GM23338 (cell line): Measurements from ENCODE around the gene PRPSAP2. TPM values are rescaled to one million over a fixed set of nuclear protein-coding genes. Genes with fewer than 3 reads are reported as not detected.

Experiments used
- ATAC-seq: fragments of 200-7000 bp; cut with Tn5 transposase; 3 replicates; pipeline ENCODE4 v1.9.1; 2020
- DNase-seq: peaks from one replicate; pipeline ENCODE4 v3.0.0-alpha.2; 2015; ENCODE audit warnings: low spot score
- H2AFZ ChIP-seq: fragments of 200-600 bp; sonication (generic); 2 replicates; pipeline ENCODE4 v1.8.0; 2016; ENCODE audit warnings: antibody characterized with exemption, mild to moderate bottlenecking, moderate library complexity
- H3F3A ChIP-seq: fragments of 200-600 bp; sonication (generic); replicated peaks from 2 replicates; pipeline ENCODE4 v1.8.0; 2017; ENCODE audit warnings: antibody characterized with exemption, mixed run types, low read depth
- H3K27ac ChIP-seq: fragments of 200-600 bp; sonication (generic); 2 replicates; pipeline ENCODE4 v1.6.1; 2016; ENCODE audit warnings: low read depth
- H3K27me3 ChIP-seq: fragments of 200-600 bp; sonication (generic); 2 replicates; pipeline ENCODE4 v1.8.0; 2016; ENCODE audit warnings: mild to moderate bottlenecking, mixed run types, moderate library complexity; ENCODE audit not compliant: insufficient read depth
- H3K36me3 ChIP-seq: fragments of 200-600 bp; sonication (generic); 2 replicates; pipeline ENCODE4 v1.8.0; 2016; ENCODE audit warnings: mild to moderate bottlenecking; ENCODE audit not compliant: insufficient read depth
- H3K4me1 ChIP-seq: fragments of 200-600 bp; sonication (generic); 2 replicates; pipeline ENCODE4 v1.8.0; 2016; ENCODE audit warnings: mild to moderate bottlenecking, moderate library complexity; ENCODE audit not compliant: insufficient read depth
- H3K4me2 ChIP-seq: fragments of 200-600 bp; sonication (generic); 2 replicates; pipeline ENCODE4 v1.7.1; 2017; ENCODE audit warnings: mixed run types
- H3K4me3 ChIP-seq: fragments of 200-600 bp; sonication (generic); 2 replicates; pipeline ENCODE4 v1.6.1; 2016; ENCODE audit warnings: mixed run types
- H3K79me2 ChIP-seq: fragments of 200-600 bp; sonication (generic); replicated peaks from 2 replicates; pipeline ENCODE4 v1.8.0; 2017; ENCODE audit warnings: mild to moderate bottlenecking; ENCODE audit not compliant: insufficient read depth
- H3K9me2 ChIP-seq: fragments of 200-600 bp; sonication (generic); 2 replicates; pipeline ENCODE4 v1.8.0; 2017; ENCODE audit not compliant: insufficient read depth
- H4K20me1 ChIP-seq: fragments of 200-600 bp; sonication (generic); replicated peaks from 2 replicates; pipeline ENCODE4 v1.8.0; 2017; ENCODE audit warnings: mild to moderate bottlenecking; ENCODE audit not compliant: insufficient read depth
- H3K27ac Mint-ChIP-seq: 2 replicates; pipeline ENCODE4 v1.8.0; 2020; ENCODE audit warnings: inconsistent platforms, mild to moderate bottlenecking, moderate library complexity, mixed read lengths
- H3K27me3 Mint-ChIP-seq: 3 replicates; pipeline ENCODE4 v1.8.0; 2022; ENCODE audit warnings: low read depth, mild to moderate bottlenecking, moderate library complexity, mixed read lengths, inconsistent platforms; ENCODE audit not compliant: insufficient read depth, poor library complexity
- H3K36me3 Mint-ChIP-seq: 3 replicates; pipeline ENCODE4 v1.8.0; 2021; ENCODE audit warnings: low read depth, mild to moderate bottlenecking, inconsistent platforms, moderate library complexity, mixed read lengths
- H3K4me1 Mint-ChIP-seq: 3 replicates; pipeline ENCODE4 v1.8.0; 2020; ENCODE audit warnings: mild to moderate bottlenecking, inconsistent platforms, mixed read lengths
- H3K4me3 Mint-ChIP-seq: 3 replicates; pipeline ENCODE4 v1.8.0; 2021; ENCODE audit warnings: moderate library complexity, mild to moderate bottlenecking, inconsistent platforms, mixed read lengths
- H3K9me3 Mint-ChIP-seq: 3 replicates; pipeline ENCODE4 v1.8.0; 2020; ENCODE audit warnings: moderate library complexity, mild to moderate bottlenecking, inconsistent platforms, mixed read lengths
- CREB1 ChIP-seq: fragments of 250-450 bp; sonication (Bioruptor Pico); IDR thresholded peaks from 2 replicates; pipeline ENCODE4 v1.5.0; 2020; ENCODE audit warnings: low read depth, mild to moderate bottlenecking, moderate library complexity
- EZH2 ChIP-seq: fragments of 200-600 bp; sonication (generic); IDR thresholded peaks from one replicate; pipeline ENCODE4 v1.8.0; 2017; ENCODE audit warnings: antibody characterized with exemption, mild to moderate bottlenecking, low read depth; ENCODE audit not compliant: unreplicated experiment
- EZH2phosphoT487 ChIP-seq: fragments of 200-600 bp; sonication (generic); IDR thresholded peaks from one replicate; pipeline ENCODE4 v1.8.1; 2018; ENCODE audit warnings: antibody characterized with exemption; ENCODE audit not compliant: unreplicated experiment
- JUNB ChIP-seq: IDR thresholded peaks from one replicate; pipeline ENCODE4 v1.6.1; 2016; ENCODE audit warnings: antibody characterized with exemption; ENCODE audit not compliant: unreplicated experiment
- POLR2AphosphoS5 ChIP-seq: IDR thresholded peaks from 2 replicates; pipeline ENCODE4 v1.6.1; 2016; ENCODE audit warnings: antibody characterized with exemption, low read depth
- STAT1 ChIP-seq: IDR thresholded peaks from one replicate; pipeline ENCODE4 v1.6.1; 2016; ENCODE audit warnings: antibody characterized with exemption; ENCODE audit not compliant: unreplicated experiment
- ZNF114 ChIP-seq: fragments of 250-450 bp; sonication (Bioruptor Pico); IDR thresholded peaks from 2 replicates; pipeline ENCODE4 v1.5.0; 2020; ENCODE audit warnings: mild to moderate bottlenecking, moderate library complexity
- ZNF331 ChIP-seq: fragments of 250-450 bp; sonication (Bioruptor Pico); IDR thresholded peaks from 2 replicates; pipeline ENCODE4 v1.5.0; 2020; ENCODE audit warnings: low read depth, mild to moderate bottlenecking, moderate library complexity
- polyA plus RNA-seq: library from polyadenylated mRNA; unstranded; fragments of >200 nt; fragmentation: Nextera tagmentation; extraction: Ambion mirVana; gene quantifications from 2 replicates; pipeline ENCODE4 v1.2.1, GENCODE V29; 2016
- total RNA-seq: library from RNA; depleted of rRNA; stranded (reverse); fragments of >200 nt; shearing (Covaris generic); gene quantifications from 2 replicates; pipeline ENCODE4 v1.2.3, GENCODE V29; 2014
- TF ChIP-seq, protein P1 (sequence below): IDR thresholded peaks from 2 replicates; pipeline ENCODE4 v1.6.1; 2016; ENCODE audit warnings: antibody characterized with exemption
- TF ChIP-seq, protein P2 (sequence below), 2 experiments: fragments of 200-600 bp in 1 of 2; sonication (generic) in 1 of 2; conservative IDR thresholded peaks; 2 replicates each; pipeline versions ENCODE4 v1.5.1 to v1.6.1; 2016 to 2017; ENCODE audit warnings: antibody characterized with exemption in 2 of 2, low read depth in 2 of 2, mild to moderate bottlenecking in 2 of 2, moderate library complexity in 1 of 2
- TF ChIP-seq, protein P3 (sequence below): fragments of 250-450 bp; sonication (Bioruptor Pico); IDR thresholded peaks from 2 replicates; pipeline ENCODE4 v1.5.0; 2020; ENCODE audit warnings: mild to moderate bottlenecking, moderate library complexity

The PRPSAP2 gene
- total and polyA plus RNA-seq, 2 experiments from 2014 or later, result 34.6 to 54.4 TPM

- Histone ChIP-seq H3K4me1 (no peaks in the 10 kb centered on the region), H3K27me3 (no peaks in the 10 kb centered on the region), H3K4me2 (no peak overlapping the region), H3F3A (no peaks in the 10 kb centered on the region), H2AFZ (no peak overlapping the region), H3K4me3 (no peak overlapping the region), H3K36me3 (peaks cover 7% of the 10 kb centered on the region), H4K20me1 (no peaks in the 10 kb centered on the region; the same call in 1 of the 2 replicates), H3K79me2 (peaks cover 23% of the 10 kb centered on the region; the same call in 1 of the 2 replicates), H3K9me2 (no peaks in the 10 kb centered on the region), H3K27ac (no peak overlapping the region)
- TF ChIP-seq ZNF114 (CRISPR knock-in tag) (no peak), EZH2phosphoT487 (no peak), EZH2 (no peak), ZNF331 (CRISPR knock-in tag) (no peak), STAT1 (no peak), CREB1 (CRISPR knock-in tag) (no peak)
- TF ChIP-seq, protein P1, sequence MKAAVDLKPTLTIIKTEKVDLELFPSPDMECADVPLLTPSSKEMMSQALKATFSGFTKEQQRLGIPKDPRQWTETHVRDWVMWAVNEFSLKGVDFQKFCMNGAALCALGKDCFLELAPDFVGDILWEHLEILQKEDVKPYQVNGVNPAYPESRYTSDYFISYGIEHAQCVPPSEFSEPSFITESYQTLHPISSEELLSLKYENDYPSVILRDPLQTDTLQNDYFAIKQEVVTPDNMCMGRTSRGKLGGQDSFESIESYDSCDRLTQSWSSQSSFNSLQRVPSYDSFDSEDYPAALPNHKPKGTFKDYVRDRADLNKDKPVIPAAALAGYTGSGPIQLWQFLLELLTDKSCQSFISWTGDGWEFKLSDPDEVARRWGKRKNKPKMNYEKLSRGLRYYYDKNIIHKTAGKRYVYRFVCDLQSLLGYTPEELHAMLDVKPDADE, result no peak
- TF ChIP-seq, protein P2, sequence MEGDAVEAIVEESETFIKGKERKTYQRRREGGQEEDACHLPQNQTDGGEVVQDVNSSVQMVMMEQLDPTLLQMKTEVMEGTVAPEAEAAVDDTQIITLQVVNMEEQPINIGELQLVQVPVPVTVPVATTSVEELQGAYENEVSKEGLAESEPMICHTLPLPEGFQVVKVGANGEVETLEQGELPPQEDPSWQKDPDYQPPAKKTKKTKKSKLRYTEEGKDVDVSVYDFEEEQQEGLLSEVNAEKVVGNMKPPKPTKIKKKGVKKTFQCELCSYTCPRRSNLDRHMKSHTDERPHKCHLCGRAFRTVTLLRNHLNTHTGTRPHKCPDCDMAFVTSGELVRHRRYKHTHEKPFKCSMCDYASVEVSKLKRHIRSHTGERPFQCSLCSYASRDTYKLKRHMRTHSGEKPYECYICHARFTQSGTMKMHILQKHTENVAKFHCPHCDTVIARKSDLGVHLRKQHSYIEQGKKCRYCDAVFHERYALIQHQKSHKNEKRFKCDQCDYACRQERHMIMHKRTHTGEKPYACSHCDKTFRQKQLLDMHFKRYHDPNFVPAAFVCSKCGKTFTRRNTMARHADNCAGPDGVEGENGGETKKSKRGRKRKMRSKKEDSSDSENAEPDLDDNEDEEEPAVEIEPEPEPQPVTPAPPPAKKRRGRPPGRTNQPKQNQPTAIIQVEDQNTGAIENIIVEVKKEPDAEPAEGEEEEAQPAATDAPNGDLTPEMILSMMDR (conservative IDR thresholded peaks at IDR 0.05; ENCODE audit: low read depth in 2 of 2), result no peak
- H3K27me3 Mint-ChIP-seq, result no peaks in the 10 kb centered on the region
- no peaks in the 10 kb centered on the region for H3K9me3 Mint-ChIP-seq
- no peak overlapping the region for H3K4me3 Mint-ChIP-seq
- H3K27ac Mint-ChIP-seq, result no peak overlapping the region
- DNase-seq (no peak), ATAC-seq (no peak)
- no peaks in the 10 kb centered on the region for H3K4me1 Mint-ChIP-seq
- peaks cover 48% of the 10 kb centered on the region for H3K36me3 Mint-ChIP-seq
Measured at GRCh38 chr17:18916816-18917500, 59.0 kb downstream of the PRPSAP2 start.

- Mint-ChIP-seq H3K4me1 (no peaks in the 10 kb centered on the region), H3K4me3 (no peak overlapping the region), H3K27me3 (no peaks in the 10 kb centered on the region), H3K27ac (no peak overlapping the region), H3K9me3 (no peaks in the 10 kb centered on the region), H3K36me3 (peaks cover 43% of the 10 kb centered on the region)
- peaks cover 25% of the 10 kb centered on the region; the same call in 1 of the 2 replicates for H3K79me2 ChIP-seq
- no peak overlapping the region for H2AFZ ChIP-seq
- H3K27me3 ChIP-seq, result no peaks in the 10 kb centered on the region
- no peak overlapping the region for H3K4me3 ChIP-seq
- no peak overlapping the region for H3K27ac ChIP-seq
- no peaks in the 10 kb centered on the region for H3K4me1 ChIP-seq
- no peaks in the 10 kb centered on the region for H3K9me2 ChIP-seq
- H3K4me2 ChIP-seq, result no peak overlapping the region
- ATAC-seq, result no peak
- no peak for DNase-seq
- no peaks in the 10 kb centered on the region; the same call in 1 of the 2 replicates for H4K20me1 ChIP-seq
- peaks cover 1% of the 10 kb centered on the region for H3K36me3 ChIP-seq
- H3F3A ChIP-seq, result no peaks in the 10 kb centered on the region
- TF ChIP-seq, protein P3, sequence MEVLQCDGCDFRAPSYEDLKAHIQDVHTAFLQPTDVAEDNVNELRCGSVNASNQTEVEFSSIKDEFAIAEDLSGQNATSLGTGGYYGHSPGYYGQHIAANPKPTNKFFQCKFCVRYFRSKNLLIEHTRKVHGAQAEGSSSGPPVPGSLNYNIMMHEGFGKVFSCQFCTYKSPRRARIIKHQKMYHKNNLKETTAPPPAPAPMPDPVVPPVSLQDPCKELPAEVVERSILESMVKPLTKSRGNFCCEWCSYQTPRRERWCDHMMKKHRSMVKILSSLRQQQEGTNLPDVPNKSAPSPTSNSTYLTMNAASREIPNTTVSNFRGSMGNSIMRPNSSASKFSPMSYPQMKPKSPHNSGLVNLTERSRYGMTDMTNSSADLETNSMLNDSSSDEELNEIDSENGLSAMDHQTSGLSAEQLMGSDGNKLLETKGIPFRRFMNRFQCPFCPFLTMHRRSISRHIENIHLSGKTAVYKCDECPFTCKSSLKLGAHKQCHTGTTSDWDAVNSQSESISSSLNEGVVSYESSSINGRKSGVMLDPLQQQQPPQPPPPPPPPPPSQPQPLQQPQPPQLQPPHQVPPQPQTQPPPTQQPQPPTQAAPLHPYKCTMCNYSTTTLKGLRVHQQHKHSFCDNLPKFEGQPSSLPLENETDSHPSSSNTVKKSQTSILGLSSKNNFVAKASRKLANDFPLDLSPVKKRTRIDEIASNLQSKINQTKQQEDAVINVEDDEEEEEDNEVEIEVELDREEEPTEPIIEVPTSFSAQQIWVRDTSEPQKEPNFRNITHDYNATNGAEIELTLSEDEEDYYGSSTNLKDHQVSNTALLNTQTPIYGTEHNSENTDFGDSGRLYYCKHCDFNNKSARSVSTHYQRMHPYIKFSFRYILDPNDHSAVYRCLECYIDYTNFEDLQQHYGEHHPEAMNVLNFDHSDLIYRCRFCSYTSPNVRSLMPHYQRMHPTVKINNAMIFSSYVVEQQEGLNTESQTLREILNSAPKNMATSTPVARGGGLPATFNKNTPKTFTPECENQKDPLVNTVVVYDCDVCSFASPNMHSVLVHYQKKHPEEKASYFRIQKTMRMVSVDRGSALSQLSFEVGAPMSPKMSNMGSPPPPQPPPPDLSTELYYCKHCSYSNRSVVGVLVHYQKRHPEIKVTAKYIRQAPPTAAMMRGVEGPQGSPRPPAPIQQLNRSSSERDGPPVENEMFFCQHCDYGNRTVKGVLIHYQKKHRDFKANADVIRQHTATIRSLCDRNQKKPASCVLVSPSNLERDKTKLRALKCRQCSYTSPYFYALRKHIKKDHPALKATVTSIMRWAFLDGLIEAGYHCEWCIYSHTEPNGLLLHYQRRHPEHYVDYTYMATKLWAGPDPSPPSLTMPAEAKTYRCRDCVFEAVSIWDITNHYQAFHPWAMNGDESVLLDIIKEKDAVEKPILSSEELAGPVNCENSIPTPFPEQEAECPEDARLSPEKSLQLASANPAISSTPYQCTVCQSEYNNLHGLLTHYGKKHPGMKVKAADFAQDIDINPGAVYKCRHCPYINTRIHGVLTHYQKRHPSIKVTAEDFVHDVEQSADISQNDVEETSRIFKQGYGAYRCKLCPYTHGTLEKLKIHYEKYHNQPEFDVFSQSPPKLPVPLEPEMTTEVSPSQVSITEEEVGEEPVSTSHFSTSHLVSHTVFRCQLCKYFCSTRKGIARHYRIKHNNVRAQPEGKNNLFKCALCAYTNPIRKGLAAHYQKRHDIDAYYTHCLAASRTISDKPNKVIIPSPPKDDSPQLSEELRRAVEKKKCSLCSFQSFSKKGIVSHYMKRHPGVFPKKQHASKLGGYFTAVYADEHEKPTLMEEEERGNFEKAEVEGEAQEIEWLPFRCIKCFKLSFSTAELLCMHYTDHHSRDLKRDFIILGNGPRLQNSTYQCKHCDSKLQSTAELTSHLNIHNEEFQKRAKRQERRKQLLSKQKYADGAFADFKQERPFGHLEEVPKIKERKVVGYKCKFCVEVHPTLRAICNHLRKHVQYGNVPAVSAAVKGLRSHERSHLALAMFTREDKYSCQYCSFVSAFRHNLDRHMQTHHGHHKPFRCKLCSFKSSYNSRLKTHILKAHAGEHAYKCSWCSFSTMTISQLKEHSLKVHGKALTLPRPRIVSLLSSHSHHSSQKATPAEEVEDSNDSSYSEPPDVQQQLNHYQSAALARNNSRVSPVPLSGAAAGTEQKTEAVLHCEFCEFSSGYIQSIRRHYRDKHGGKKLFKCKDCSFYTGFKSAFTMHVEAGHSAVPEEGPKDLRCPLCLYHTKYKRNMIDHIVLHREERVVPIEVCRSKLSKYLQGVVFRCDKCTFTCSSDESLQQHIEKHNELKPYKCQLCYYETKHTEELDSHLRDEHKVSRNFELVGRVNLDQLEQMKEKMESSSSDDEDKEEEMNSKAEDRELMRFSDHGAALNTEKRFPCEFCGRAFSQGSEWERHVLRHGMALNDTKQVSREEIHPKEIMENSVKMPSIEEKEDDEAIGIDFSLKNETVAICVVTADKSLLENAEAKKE (CRISPR knock-in tag), result no peak
- TF ChIP-seq POLR2AphosphoS5, result no peak
- TF ChIP-seq JUNB, result no peak
Measured at GRCh38 chr17:18917506-18918032, 59.6 kb downstream of the PRPSAP2 start.
